Thyroid gland (tissue), 4 donors: Measurements from ENCODE around the gene ZNF750. TPM values are rescaled to one million over a fixed set of nuclear protein-coding genes. Genes with fewer than 3 reads are reported as not detected.

Experiments
- DNase-seq, 2 donors: peaks; one replicate each; pipeline ENCODE4 v3.0.0-alpha.2; 2019
- H3K27ac ChIP-seq, 3 donors: fragments of 200-600 bp; sonication (generic); 1 replicate in 2 of 3; 2 replicates in 1 of 3; pipeline ENCODE4 v1.5.1; 2016 to 2019; ENCODE audit warnings: mild to moderate bottlenecking in 1 of 3, moderate library complexity in 1 of 3
- H3K27me3 ChIP-seq: fragments of 200-600 bp; sonication (generic); one replicate; pipeline ENCODE4 v1.5.1; 2019
- H3K36me3 ChIP-seq, 2 donors: fragments of 200-600 bp; sonication (generic); one replicate each; pipeline ENCODE4 v1.5.1; 2016 to 2019
- H3K4me1 ChIP-seq, 2 donors: fragments of 200-600 bp; sonication (generic); one replicate each; pipeline ENCODE4 v1.5.1; 2017 to 2019
- H3K4me3 ChIP-seq, 3 donors: fragments of 200-600 bp; sonication (generic); replicated peaks in 1 of 3; 1 replicate in 2 of 3; 2 replicates in 1 of 3; pipeline ENCODE4 v1.5.1; 2016; ENCODE audit warnings: mild to moderate bottlenecking in 1 of 3
- H3K9me3 ChIP-seq: fragments of 200-600 bp; sonication (generic); one replicate; pipeline ENCODE4 v1.5.1; 2017
- CTCF ChIP-seq, 6 experiments: fragments of 200-600 bp in 3 of 6; fragments of 450-650 bp in 3 of 6; sonication (generic) in 3 of 6; IDR thresholded peaks; one replicate each; pipeline ENCODE4 v1.5.1; 2016 to 2019; ENCODE audit warnings: antibody characterized with exemption in 6 of 6, mild to moderate bottlenecking in 2 of 6, inconsistent platforms in 1 of 6, moderate library complexity in 1 of 6
- POLR2A ChIP-seq, 2 donors: fragments of 450-650 bp; IDR thresholded peaks; one replicate each; pipeline ENCODE4 v1.6.1; 2017; ENCODE audit warnings: antibody characterized with exemption in 2 of 2, mild to moderate bottlenecking in 2 of 2, moderate library complexity in 1 of 2
- WGBS, 2 donors: methylation state at CpG; one replicate each; pipeline ENCODE4 v1.1.5; 2017; 5-methylcytosine and 5-hydroxymethylcytosine counted together
- intact Hi-C: fragments of 100-400 bp; cut with DNase I; formaldehyde crosslinking; loops from one replicate; pipeline ENCODE4 v1.15.1; 2023
- total RNA-seq, 4 donors: library from RNA; depleted of rRNA; stranded (reverse); fragments of >200 nt; gene quantifications; one replicate each; pipeline ENCODE4 v1.2.3, GENCODE V29; 2016

Gene ZNF750
- total RNA-seq, 4 donors from 2014 or later: 3.0 to 6.0 (median 4.5) TPM

GRCh38 chr17:82844796-82845162 lies 5.0 kb upstream of the ZNF750 start:
- 86 to 87% methylated on average over 10 to 11 of the region's 11 CpGs for WGBS, 2 donors
- Histone ChIP-seq H3K9me3 (no peaks in the 10 kb centered on the region), H3K4me3 (no peak overlapping the region), H3K27ac (peak overlapping the region in 1 of 3 donors; percentile 7), H3K4me1 (peaks cover 9 to 12% of the 10 kb centered on the region in 2 donors), H3K36me3 (no peaks in the 10 kb centered on the region), H3K27me3 (no peaks in the 10 kb centered on the region)
- DNase-seq: no peak
- intact Hi-C loops: loop anchor here (10.0 kb wide), 1 partner anchor 50 kb away; no protein-coding TSS in a partner anchor
- TF ChIP-seq POLR2A (IDR thresholded peaks at IDR 0.05) (no peak), CTCF (IDR thresholded peaks at IDR 0.05) (no peak)

- intact Hi-C loops: loop anchor here (10.0 kb wide), 1 partner anchor 51 kb away; no protein-coding TSS in a partner anchor
- H3K9me3 ChIP-seq: no peaks in the 10 kb centered on the region
- DNase-seq: no peak
- no peak overlapping the region for H3K4me3 ChIP-seq
- peaks cover 9 to 16% of the 10 kb centered on the region in 2 donors for H3K4me1 ChIP-seq
- TF ChIP-seq CTCF (IDR thresholded peaks at IDR 0.05) (no peak), POLR2A (IDR thresholded peaks at IDR 0.05) (no peak)
- no peaks in the 10 kb centered on the region for H3K36me3 ChIP-seq
- H3K27me3 ChIP-seq: no peaks in the 10 kb centered on the region
- no peak overlapping the region for H3K27ac ChIP-seq
- 74 to 76% methylated on average over 5 to 7 of the region's 7 CpGs for WGBS, 2 donors
Observed at GRCh38 chr17:82843904-82844680, 4.3 kb upstream of the ZNF750 start.

DNA sequence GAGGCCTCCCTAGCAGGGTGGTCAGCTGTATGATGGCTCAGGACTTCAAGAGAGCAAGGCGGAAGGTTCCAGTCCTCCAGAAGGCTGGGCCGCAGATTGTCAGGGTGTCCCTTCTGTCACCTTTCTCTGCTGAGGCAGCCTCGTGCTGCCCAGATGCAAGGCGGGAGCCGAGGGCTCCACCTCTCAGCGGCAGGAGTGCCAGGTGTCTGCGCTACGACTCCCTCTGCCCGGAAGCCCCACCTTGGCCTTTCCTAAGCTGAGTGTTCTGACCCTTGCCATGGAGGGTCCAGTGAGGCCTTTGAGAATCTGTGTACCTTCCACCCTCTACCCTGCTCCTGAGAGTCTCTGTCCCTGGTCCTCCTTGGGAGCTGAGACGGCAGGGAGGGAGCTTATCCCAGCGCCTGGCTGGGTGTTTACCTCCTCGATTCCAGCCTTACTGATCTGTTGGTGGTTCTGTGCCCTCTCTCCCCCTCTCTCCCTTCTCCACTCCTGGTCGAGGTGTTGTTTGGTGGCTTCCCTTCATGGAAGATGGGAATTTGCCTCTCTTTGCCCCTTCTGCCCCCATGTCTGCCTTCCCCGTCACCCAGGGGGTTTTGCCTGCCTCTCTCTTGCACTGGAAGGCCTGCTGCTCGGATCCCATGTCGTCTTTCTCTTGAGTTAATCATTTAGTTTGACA lies 2.2 kb upstream of the ZNF750 start:
- peaks cover 10 to 20% of the 10 kb centered on the region in 2 donors for H3K4me1 ChIP-seq
- no peaks in the 10 kb centered on the region for H3K36me3 ChIP-seq
- no peaks in the 10 kb centered on the region for H3K27me3 ChIP-seq
- 91 to 93% methylated on average over 16 of the region's 16 CpGs for whole genome bisulfite sequencing, 2 donors
- no peak overlapping the region for H3K4me3 ChIP-seq
- DNase-seq: no peak
- TF ChIP-seq POLR2A (IDR thresholded peaks at IDR 0.05): no peak
- H3K9me3 ChIP-seq: no peaks in the 10 kb centered on the region
- H3K27ac ChIP-seq: no peak overlapping the region
- intact Hi-C loops: loop anchor here (10.0 kb wide), 1 partner anchor 53 kb away; no protein-coding TSS in a partner anchor

- no peaks in the 10 kb centered on the region for H3K9me3 ChIP-seq
- H3K4me3 ChIP-seq: no peak overlapping the region
- peaks cover 20 to 37% of the 10 kb centered on the region in 2 donors for H3K4me1 ChIP-seq
- H3K27ac ChIP-seq: peak overlapping the region in 1 of 3 donors; percentile 77
- no peaks in the 10 kb centered on the region for H3K27me3 ChIP-seq
- H3K36me3 ChIP-seq: no peaks in the 10 kb centered on the region
- no peak for TF ChIP-seq POLR2A (IDR thresholded peaks at IDR 0.05)
- no peak for TF ChIP-seq CTCF (IDR thresholded peaks at IDR 0.05)
- 94% methylated on average over 8 to 10 of the region's 12 CpGs for WGBS, 2 donors
- no peak for DNase-seq
- intact Hi-C loops: loop anchor here (10.0 kb wide), 1 partner anchor 54 kb away; no protein-coding TSS in a partner anchor
Observed at GRCh38 chr17:82840431-82840831, 609 bp upstream of the ZNF750 start.

DNA sequence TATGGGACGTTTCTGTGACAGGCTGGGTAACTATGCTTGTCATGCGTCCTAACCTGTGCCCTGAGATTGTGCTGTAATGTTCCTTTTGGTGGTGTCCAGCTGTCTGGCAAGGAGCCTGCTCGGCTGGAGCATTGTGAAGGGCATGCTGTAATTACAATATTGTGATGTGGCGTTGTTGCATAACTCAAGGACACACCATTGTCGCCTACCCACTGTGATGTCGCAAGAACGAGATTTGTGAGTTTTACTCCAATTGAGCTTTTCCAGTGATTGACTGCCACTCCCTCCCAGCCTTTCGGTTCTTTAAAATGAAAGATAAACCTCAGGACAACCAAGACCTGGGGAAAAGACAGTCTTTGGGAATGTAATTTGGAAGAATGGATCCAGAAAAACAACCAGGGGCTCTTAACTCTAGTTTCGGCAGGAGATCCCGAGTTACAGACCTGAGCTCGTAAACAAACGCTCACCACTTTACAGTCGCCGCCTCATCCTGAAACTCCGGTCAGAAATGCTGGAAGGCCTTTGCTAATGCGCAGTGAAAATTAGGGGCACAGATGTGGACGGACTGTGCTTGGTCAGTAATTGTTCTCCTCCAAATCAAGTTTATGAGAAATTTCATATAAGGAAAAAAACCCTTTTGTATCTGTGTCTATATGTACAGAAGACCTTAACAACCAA lies 1.3 kb downstream of the ZNF750 start:
- DNase-seq: peak; percentile 96 to 97
- no peaks in the 10 kb centered on the region for H3K9me3 ChIP-seq
- H3K4me1 ChIP-seq: peaks cover 20 to 32% of the 10 kb centered on the region in 2 donors
- TF ChIP-seq CTCF (IDR thresholded peaks at IDR 0.05) (no peak), POLR2A (IDR thresholded peaks at IDR 0.05) (peak in 1 of 2 donors; percentile 63)
- H3K27me3 ChIP-seq: no peaks in the 10 kb centered on the region
- 45 to 53% methylated on average over 17 of the region's 17 CpGs for WGBS, 2 donors
- no peak overlapping the region for H3K4me3 ChIP-seq
- peak overlapping the region; percentile 70 to 78 (median 77) for H3K27ac ChIP-seq
- H3K36me3 ChIP-seq: no peaks in the 10 kb centered on the region
- intact Hi-C loops: no loop called here
